K562 (cell line): ENCODE measurements around the gene ADK. TPM values are rescaled to one million over a fixed set of nuclear protein-coding genes. Genes with fewer than 3 reads are reported as not detected.

Source experiments
- ATAC-seq: fragments of 200-7000 bp; cut with Tn5 transposase; 3 replicates; pipeline ENCODE4 v1.9.1; 2020; ENCODE audit warnings: moderate library complexity
- BruUV-seq: library from RNA; stranded (reverse); fragments of 400-500 nt; replicated peaks from 2 replicates; lab custom pipeline; 2021; lab: Mats Ljungman, UMichigan
- CTCF ChIA-PET: fragments of 300-600 bp; formaldehyde crosslinking; extraction: SDS; loops from one replicate; lab custom pipeline; 2021; ENCODE audit warnings: low intra/inter-chr PET ratio; lab: Yijun Ruan, JAX
- POLR2A ChIA-PET: fragments of 300-600, 350-650 bp; sonication (Branson Sonifier 250); formaldehyde crosslinking; extraction: SDS; loops from one replicate; lab custom pipeline; 2021; ENCODE audit warnings: antibody characterized with exemption, inconsistent platforms; lab: Yijun Ruan, JAX
- DNase-seq, 4 experiments: peaks; one replicate each; pipeline versions ENCODE4 v3.0.0 to v3.0.0-alpha.2; 2011 to 2018; ENCODE audit warnings: low spot score in 3 of 4, mixed read lengths in 3 of 4; ENCODE audit errors: extremely low read depth in 1 of 4
- FAIRE-seq: peaks from 2 replicates; lab custom pipeline; 2011; peaks lifted over from hg19 to GRCh38; lab: Jason Lieb, UNC
- H2AFZ ChIP-seq: 2 replicates; pipeline ENCODE4 v1.6.0; 2011; ENCODE audit warnings: low read depth, low read length, control low read depth, inconsistent platforms
- H3K27ac ChIP-seq: fragments of 200-600 bp; 3 replicates; pipeline ENCODE4 v1.8.0; 2011; ENCODE audit warnings: low read depth, mild to moderate bottlenecking, control low read depth, inconsistent platforms, low read length, moderate library complexity, mixed read lengths; ENCODE audit errors: extremely low read depth
- H3K27me3 ChIP-seq, 2 experiments: fragments of 300-600 bp in 1 of 2; 2 replicates in 1 of 2; 3 replicates in 1 of 2; pipeline versions ENCODE4 v1.6.0 to v1.8.0; 2011; ENCODE audit warnings: inconsistent platforms in 2 of 2, low read length in 2 of 2, mild to moderate bottlenecking in 1 of 2, mixed read lengths in 1 of 2, moderate library complexity in 1 of 2; ENCODE audit not compliant: control insufficient read depth in 2 of 2, insufficient read depth in 2 of 2
- H3K36me3 ChIP-seq: fragments of 300-600 bp; 3 replicates; pipeline ENCODE4 v1.8.0; 2011; ENCODE audit warnings: mild to moderate bottlenecking, low read length, inconsistent platforms; ENCODE audit not compliant: control insufficient read depth, insufficient read depth
- H3K4me1 ChIP-seq, 2 experiments: fragments of 200-600 bp in 1 of 2; replicated peaks in 1 of 2; 2 replicates in 1 of 2; 3 replicates in 1 of 2; pipeline versions ENCODE4 v1.5.1 to v1.8.0; 2011; ENCODE audit warnings: inconsistent platforms in 2 of 2, low read length in 2 of 2, mild to moderate bottlenecking in 1 of 2, mixed read lengths in 1 of 2, moderate library complexity in 1 of 2; ENCODE audit not compliant: control insufficient read depth in 2 of 2, insufficient read depth in 2 of 2
- H3K4me2 ChIP-seq: 2 replicates; pipeline ENCODE4 v1.6.1; 2011; ENCODE audit warnings: low read length, control low read depth, inconsistent platforms, mixed read lengths; ENCODE audit not compliant: insufficient read depth
- H3K4me3 ChIP-seq: fragments of 200-600 bp; sonication (generic), shearing (Covaris generic); 2 replicates; pipeline ENCODE4 v1.5.1; 2016; ENCODE audit warnings: control low read depth, inconsistent platforms
- H3K79me2 ChIP-seq: fragments of 200-600 bp; 3 replicates; pipeline ENCODE4 v1.8.0; 2011; ENCODE audit warnings: low read length, inconsistent platforms; ENCODE audit not compliant: control insufficient read depth, insufficient read depth
- H3K9ac ChIP-seq, 2 experiments: 2 replicates each; pipeline versions ENCODE4 v1.6.0 to v1.6.1; 2011; ENCODE audit warnings: low read depth in 2 of 2, low read length in 2 of 2, control low read depth in 1 of 2, inconsistent platforms in 1 of 2, mild to moderate bottlenecking in 1 of 2, mixed read lengths in 1 of 2; ENCODE audit not compliant: insufficient read depth in 1 of 2
- H3K9me1 ChIP-seq: one replicate; pipeline ENCODE4 v1.6.0; 2011; ENCODE audit warnings: inconsistent platforms, mild to moderate bottlenecking, low read length, moderate library complexity; ENCODE audit not compliant: control insufficient read depth, insufficient read depth
- H3K9me3 ChIP-seq: replicated peaks from 2 replicates; pipeline ENCODE4 v1.5.1; 2011; ENCODE audit warnings: low read depth, low read length, inconsistent platforms; ENCODE audit not compliant: control insufficient read depth, insufficient read depth
- H4K20me1 ChIP-seq: replicated peaks from 2 replicates; pipeline ENCODE4 v1.6.1; 2011; ENCODE audit warnings: low read length, inconsistent platforms, mixed read lengths; ENCODE audit not compliant: control insufficient read depth, insufficient read depth
- EZH2 ChIP-seq: IDR thresholded peaks from 2 replicates; pipeline ENCODE4 v1.6.1; 2012; ENCODE audit warnings: low read depth, mild to moderate bottlenecking, inconsistent platforms, low read length, borderline replicate concordance
- NR2F6 ChIP-seq: fragments of 450-650 bp; formaldehyde crosslinking; IDR thresholded peaks from 2 replicates; pipeline ENCODE4 v1.4.0; 2020; ENCODE audit warnings: mild to moderate bottlenecking
- SRF ChIP-seq, 2 experiments: fragments of 250-450, 450-650 bp in 1 of 2; sonication (Bioruptor Pico) in 1 of 2; sonication (generic) in 1 of 2; formaldehyde crosslinking; IDR thresholded peaks; 2 replicates each; pipeline versions ENCODE4 v1.5.0 to v1.5.1; 2020 to 2022; ENCODE audit warnings: mild to moderate bottlenecking in 1 of 2, missing genetic modification reagents in 1 of 2
- in situ Hi-C: fragments of 300-500 bp; cut with MboI; formaldehyde crosslinking; loops from 4 replicates; pipeline ENCODE4 v1.15.0; 2018; ENCODE audit warnings: inconsistent platforms, mixed read lengths
- intact Hi-C: fragments of 100-400 bp; cut with micrococcal nuclease; formaldehyde crosslinking; loops from 2 replicates; pipeline ENCODE4 v1.14.2; 2022
- polyA plus RNA-seq, 8 experiments: library from polyadenylated mRNA; depleted of rRNA in 4 of 8; stranded (reverse) in 5 of 8; unstranded in 3 of 8; fragments of >200 nt; fragmentation: Nextera tagmentation in 2 of 8; fragmentation: Illumina TruSeq in 1 of 8; extraction: Ambion mirVana in 2 of 8; extraction: Trizol in 1 of 8; gene quantifications; 2 replicates each; pipeline versions ENCODE4 v1.2.1 to v1.2.3, GENCODE V29; 2011 to 2014; ENCODE audit warnings: inconsistent platforms in 1 of 8, missing spikeins in 1 of 8
- total RNA-seq, 7 experiments: library from RNA; depleted of rRNA in 6 of 7; stranded (reverse); fragments of >200 nt in 6 of 7; fragmentation: Illumina TruSeq in 2 of 7; extraction: Trizol in 2 of 7; gene quantifications; 2 replicates each; pipeline versions ENCODE4 v1.2.1 to v1.2.3, GENCODE V29; 2011 to 2021; ENCODE audit warnings: low replicate concordance in 1 of 7
- TF ChIP-seq, protein P1 (sequence below): fragments of 200-600 bp; sonication (generic); IDR thresholded peaks from one replicate; pipeline ENCODE4 v1.6.1; 2012; ENCODE audit warnings: mild to moderate bottlenecking, low read depth, low read length, inconsistent platforms
- TF ChIP-seq, protein P2 (sequence below): IDR thresholded peaks from 3 replicates; pipeline ENCODE4 v1.6.1; 2011; ENCODE audit warnings: borderline replicate concordance, mild to moderate bottlenecking; ENCODE audit not compliant: insufficient read length, insufficient read depth
- TF ChIP-seq, protein P3 (sequence below): fragments of 150-350 bp; conservative IDR thresholded peaks from 2 replicates; pipeline ENCODE4 v1.6.1; 2014; ENCODE audit warnings: low read length

Gene ADK
- total and polyA plus RNA-seq, 9 of the 15 experiments (the other 6 are each of a cell fraction or from before 2014, with no cell fraction given) = 54.2 to 97.8 (median 73.6) TPM

DNA sequence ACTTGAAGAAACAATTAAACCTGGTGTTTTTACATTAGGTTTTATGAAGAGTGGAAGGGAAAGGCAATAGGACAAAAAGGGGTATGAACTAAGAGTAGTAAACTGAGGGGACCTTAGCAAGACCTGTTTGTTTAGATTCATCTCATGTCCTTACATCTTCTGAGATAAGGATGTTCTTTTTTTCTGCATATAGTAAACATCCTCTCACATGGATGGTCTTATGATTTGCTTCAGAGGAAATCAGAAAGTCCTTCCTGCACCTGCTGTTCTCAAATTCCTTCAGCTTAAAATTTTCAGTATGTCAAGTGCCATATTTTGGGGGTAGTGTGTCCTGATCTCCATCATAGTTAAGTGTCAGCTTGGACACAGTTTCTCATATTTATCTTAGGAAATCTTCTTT is 232.6 kb downstream of the ADK start:
- in situ Hi-C loops = no loop called here
- POLR2A ChIA-PET = interaction anchor here (0.6 kb wide), 1 partner anchor 21 kb away, joined by 3 read pairs; no protein-coding TSS in a partner anchor
- Histone ChIP-seq H3K27ac (no peak overlapping the region), H4K20me1 (no peaks in the 10 kb centered on the region), H3K9me1 (no peaks in the 10 kb centered on the region), H3K9me3 (no peaks in the 10 kb centered on the region), H3K4me3 (no peak overlapping the region), H2AFZ (no peak overlapping the region), H3K4me2 (no peak overlapping the region), H3K27me3 (no peaks in the 10 kb centered on the region), H3K9ac (no peak overlapping the region), H3K4me1 (no peaks in the 10 kb centered on the region), H3K79me2 (no peaks in the 10 kb centered on the region), H3K36me3 (no peaks in the 10 kb centered on the region)
- FAIRE-seq (no peak), DNase-seq (no peak), ATAC-seq (no peak)
- TF ChIP-seq, protein P1, sequence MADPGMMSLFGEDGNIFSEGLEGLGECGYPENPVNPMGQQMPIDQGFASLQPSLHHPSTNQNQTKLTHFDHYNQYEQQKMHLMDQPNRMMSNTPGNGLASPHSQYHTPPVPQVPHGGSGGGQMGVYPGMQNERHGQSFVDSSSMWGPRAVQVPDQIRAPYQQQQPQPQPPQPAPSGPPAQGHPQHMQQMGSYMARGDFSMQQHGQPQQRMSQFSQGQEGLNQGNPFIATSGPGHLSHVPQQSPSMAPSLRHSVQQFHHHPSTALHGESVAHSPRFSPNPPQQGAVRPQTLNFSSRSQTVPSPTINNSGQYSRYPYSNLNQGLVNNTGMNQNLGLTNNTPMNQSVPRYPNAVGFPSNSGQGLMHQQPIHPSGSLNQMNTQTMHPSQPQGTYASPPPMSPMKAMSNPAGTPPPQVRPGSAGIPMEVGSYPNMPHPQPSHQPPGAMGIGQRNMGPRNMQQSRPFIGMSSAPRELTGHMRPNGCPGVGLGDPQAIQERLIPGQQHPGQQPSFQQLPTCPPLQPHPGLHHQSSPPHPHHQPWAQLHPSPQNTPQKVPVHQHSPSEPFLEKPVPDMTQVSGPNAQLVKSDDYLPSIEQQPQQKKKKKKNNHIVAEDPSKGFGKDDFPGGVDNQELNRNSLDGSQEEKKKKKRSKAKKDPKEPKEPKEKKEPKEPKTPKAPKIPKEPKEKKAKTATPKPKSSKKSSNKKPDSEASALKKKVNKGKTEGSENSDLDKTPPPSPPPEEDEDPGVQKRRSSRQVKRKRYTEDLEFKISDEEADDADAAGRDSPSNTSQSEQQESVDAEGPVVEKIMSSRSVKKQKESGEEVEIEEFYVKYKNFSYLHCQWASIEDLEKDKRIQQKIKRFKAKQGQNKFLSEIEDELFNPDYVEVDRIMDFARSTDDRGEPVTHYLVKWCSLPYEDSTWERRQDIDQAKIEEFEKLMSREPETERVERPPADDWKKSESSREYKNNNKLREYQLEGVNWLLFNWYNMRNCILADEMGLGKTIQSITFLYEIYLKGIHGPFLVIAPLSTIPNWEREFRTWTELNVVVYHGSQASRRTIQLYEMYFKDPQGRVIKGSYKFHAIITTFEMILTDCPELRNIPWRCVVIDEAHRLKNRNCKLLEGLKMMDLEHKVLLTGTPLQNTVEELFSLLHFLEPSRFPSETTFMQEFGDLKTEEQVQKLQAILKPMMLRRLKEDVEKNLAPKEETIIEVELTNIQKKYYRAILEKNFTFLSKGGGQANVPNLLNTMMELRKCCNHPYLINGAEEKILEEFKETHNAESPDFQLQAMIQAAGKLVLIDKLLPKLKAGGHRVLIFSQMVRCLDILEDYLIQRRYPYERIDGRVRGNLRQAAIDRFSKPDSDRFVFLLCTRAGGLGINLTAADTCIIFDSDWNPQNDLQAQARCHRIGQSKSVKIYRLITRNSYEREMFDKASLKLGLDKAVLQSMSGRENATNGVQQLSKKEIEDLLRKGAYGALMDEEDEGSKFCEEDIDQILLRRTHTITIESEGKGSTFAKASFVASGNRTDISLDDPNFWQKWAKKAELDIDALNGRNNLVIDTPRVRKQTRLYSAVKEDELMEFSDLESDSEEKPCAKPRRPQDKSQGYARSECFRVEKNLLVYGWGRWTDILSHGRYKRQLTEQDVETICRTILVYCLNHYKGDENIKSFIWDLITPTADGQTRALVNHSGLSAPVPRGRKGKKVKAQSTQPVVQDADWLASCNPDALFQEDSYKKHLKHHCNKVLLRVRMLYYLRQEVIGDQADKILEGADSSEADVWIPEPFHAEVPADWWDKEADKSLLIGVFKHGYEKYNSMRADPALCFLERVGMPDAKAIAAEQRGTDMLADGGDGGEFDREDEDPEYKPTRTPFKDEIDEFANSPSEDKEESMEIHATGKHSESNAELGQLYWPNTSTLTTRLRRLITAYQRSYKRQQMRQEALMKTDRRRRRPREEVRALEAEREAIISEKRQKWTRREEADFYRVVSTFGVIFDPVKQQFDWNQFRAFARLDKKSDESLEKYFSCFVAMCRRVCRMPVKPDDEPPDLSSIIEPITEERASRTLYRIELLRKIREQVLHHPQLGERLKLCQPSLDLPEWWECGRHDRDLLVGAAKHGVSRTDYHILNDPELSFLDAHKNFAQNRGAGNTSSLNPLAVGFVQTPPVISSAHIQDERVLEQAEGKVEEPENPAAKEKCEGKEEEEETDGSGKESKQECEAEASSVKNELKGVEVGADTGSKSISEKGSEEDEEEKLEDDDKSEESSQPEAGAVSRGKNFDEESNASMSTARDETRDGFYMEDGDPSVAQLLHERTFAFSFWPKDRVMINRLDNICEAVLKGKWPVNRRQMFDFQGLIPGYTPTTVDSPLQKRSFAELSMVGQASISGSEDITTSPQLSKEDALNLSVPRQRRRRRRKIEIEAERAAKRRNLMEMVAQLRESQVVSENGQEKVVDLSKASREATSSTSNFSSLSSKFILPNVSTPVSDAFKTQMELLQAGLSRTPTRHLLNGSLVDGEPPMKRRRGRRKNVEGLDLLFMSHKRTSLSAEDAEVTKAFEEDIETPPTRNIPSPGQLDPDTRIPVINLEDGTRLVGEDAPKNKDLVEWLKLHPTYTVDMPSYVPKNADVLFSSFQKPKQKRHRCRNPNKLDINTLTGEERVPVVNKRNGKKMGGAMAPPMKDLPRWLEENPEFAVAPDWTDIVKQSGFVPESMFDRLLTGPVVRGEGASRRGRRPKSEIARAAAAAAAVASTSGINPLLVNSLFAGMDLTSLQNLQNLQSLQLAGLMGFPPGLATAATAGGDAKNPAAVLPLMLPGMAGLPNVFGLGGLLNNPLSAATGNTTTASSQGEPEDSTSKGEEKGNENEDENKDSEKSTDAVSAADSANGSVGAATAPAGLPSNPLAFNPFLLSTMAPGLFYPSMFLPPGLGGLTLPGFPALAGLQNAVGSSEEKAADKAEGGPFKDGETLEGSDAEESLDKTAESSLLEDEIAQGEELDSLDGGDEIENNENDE = no peak
- TF ChIP-seq SRF (CRISPR knock-in tag; IDR thresholded peaks at IDR 0.05) = no peak
- TF ChIP-seq, protein P2, sequence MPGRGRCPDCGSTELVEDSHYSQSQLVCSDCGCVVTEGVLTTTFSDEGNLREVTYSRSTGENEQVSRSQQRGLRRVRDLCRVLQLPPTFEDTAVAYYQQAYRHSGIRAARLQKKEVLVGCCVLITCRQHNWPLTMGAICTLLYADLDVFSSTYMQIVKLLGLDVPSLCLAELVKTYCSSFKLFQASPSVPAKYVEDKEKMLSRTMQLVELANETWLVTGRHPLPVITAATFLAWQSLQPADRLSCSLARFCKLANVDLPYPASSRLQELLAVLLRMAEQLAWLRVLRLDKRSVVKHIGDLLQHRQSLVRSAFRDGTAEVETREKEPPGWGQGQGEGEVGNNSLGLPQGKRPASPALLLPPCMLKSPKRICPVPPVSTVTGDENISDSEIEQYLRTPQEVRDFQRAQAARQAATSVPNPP = no peak
- no peak for TF ChIP-seq NR2F6
- no peak for TF ChIP-seq EZH2
- TF ChIP-seq, protein P3, sequence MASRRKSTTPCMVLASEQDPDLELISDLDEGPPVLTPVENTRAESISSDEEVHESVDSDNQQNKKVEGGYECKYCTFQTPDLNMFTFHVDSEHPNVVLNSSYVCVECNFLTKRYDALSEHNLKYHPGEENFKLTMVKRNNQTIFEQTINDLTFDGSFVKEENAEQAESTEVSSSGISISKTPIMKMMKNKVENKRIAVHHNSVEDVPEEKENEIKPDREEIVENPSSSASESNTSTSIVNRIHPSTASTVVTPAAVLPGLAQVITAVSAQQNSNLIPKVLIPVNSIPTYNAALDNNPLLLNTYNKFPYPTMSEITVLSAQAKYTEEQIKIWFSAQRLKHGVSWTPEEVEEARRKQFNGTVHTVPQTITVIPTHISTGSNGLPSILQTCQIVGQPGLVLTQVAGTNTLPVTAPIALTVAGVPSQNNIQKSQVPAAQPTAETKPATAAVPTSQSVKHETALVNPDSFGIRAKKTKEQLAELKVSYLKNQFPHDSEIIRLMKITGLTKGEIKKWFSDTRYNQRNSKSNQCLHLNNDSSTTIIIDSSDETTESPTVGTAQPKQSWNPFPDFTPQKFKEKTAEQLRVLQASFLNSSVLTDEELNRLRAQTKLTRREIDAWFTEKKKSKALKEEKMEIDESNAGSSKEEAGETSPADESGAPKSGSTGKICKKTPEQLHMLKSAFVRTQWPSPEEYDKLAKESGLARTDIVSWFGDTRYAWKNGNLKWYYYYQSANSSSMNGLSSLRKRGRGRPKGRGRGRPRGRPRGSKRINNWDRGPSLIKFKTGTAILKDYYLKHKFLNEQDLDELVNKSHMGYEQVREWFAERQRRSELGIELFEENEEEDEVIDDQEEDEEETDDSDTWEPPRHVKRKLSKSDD = no peak
- CTCF ChIA-PET = no interaction called here
- intact Hi-C loops = no loop called here
- no TSS peak for BruUV-seq
